HG03457 (cell line): ENCODE data around the gene SPX.

Experiments
- ATAC-seq: cut with Tn5 transposase; IDR thresholded peaks from one replicate; pipeline ENCODE4 v1.9.1; 2021; ENCODE audit warnings: moderate number of reproducible peaks; ENCODE audit not compliant: unreplicated experiment

The SPX gene

DNA sequence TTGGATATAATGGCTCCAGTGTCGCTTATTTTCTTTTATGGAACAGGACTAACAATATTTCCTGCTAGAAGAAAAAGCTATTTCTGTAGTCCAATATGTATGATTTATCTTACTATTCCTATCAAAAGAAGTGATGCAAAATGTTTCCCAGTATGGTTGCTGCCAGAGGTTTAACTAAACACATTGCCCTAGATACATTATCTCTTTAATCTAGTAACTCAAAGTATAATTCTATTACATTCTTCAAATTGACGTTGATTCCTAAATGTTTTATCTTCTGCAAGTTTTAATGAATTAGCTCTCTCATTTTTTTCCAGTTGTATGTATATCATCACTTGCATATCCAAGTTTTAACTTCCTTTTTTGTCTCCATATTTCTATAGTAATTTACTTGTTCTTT, 50.3 kb downstream of the SPX start:
- ATAC-seq: no peak

DNA sequence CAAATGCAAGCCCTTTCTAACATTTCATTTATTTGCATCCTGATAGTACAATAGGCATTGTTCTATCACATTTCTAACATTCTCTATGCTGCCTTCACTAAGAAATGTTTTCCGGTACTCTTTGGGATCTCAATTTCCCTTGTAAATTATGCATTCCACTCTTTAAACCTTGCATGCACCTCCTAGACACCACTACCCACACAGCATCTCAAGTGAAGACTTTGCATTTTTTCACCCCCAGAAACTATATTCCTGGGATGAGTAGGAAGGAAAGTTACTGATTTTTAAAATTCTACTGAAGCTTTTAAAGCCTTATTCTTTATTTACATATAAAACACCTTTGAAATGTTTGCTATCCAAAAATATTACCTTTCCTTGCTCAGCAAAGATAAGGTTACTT, 51.4 kb downstream of the SPX start:
- no peak for ATAC-seq

DNA sequence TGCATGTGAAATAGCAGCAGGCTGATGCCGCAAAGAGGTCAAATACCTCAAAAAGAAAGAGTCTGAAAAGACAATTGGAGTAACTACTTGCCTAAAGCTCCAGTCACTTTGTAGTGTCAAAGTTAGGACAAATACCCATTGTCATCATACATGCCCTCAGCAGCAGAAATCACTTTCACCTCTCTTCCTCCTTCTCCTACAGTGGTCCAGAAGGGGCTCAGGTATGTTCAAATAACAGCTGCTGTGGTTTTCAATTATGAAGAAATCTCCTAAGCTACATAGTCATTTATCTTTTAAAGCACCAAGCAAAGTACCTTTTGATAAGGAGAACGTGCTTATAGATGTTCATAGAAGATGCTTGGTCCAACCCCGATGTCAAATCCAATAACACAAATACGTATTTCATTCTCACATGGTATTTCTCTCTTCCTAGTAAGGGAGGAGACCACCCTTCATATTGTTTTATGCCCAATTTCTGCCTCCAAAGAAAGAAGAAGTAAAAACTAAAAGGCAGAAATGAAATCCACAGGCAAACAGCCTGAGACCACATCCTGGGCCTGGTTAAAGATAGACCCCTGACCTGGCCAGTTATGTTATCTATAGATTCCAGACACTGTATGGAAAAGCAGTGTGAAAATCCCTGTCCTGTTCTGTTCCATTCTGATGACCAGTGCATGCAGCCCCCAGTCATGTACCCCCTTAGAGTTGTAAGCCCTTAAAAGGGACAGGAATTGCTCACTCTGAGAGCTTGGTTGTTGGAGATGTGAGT, 54.8 kb downstream of the SPX start:
- ATAC-seq: no peak
